Measurements from ENCODE around the gene ANO3. TPM values are rescaled to one million over a fixed set of nuclear protein-coding genes. Genes with fewer than 3 reads are reported as not detected.

Gene ANO3
- total RNA-seq = 1 to 10 TPM in 4 of 6 experiments, under 1 TPM in 2; 0.71 to 2.6 (median 1.4) TPM
- long read RNA-seq = 0 reads

GRCh38 chr11:26331911-26332571 is at the start of gene ANO3:
ANO3 (plus strand) TSS chr11:26332130; CDS start chr11:26332276, 146 bp downstream.
- Histone ChIP-seq H3K36me3 (no peaks in the 10 kb centered on the region), H3K9me3 (no peaks in the 10 kb centered on the region), H3K4me3 (no peak within 1 kb of the TSS), H3K27ac (no peak within 1 kb of the TSS), H3K4me1 (no peaks in the 10 kb centered on the region), H3K27me3 (no peaks in the 10 kb centered on the region)
- intact Hi-C loops (cut with DNase I) = no loop called here
- peak; percentile 27 to 36 (median 29) for TF ChIP-seq CTCF (IDR thresholded peaks at IDR 0.05)
- no peak for TF ChIP-seq POLR2A (IDR thresholded peaks at IDR 0.05)
- peak; percentile 55 to 69 (median 63) for DNase-seq
- ATAC-seq = peak; percentile 79 to 94 (median 89)
- 6% methylated on average over 28 of the region's 36 CpGs for WGBS (ENCODE audit: insufficient coverage, low coverage, low lambda C conversion rate, missing lambda C conversion rate)

- no peaks in the 10 kb centered on the region for H3K9me3 ChIP-seq
- no peaks in the 10 kb centered on the region for H3K4me1 ChIP-seq
- intact Hi-C loops (cut with DNase I) = no loop called here
- H3K36me3 ChIP-seq = no peaks in the 10 kb centered on the region
- DNase-seq (no peak), ATAC-seq (peak in 1 of 4 donors; percentile 14)
- no peaks in the 10 kb centered on the region for H3K27me3 ChIP-seq
- no peak overlapping the region for H3K27ac ChIP-seq
- TF ChIP-seq CTCF (IDR thresholded peaks at IDR 0.05) (no peak), POLR2A (IDR thresholded peaks at IDR 0.05) (no peak)
- no peak overlapping the region for H3K4me3 ChIP-seq
- 63% methylated on average over 5 of the region's 6 CpGs for WGBS (ENCODE audit: insufficient coverage, low coverage, low lambda C conversion rate, missing lambda C conversion rate)
Measured at GRCh38 chr11:26283852-26284408, 48.0 kb upstream of the ANO3 start.

GRCh38 chr11:26285608-26286007 is 46.3 kb upstream of the ANO3 start:
- no peak overlapping the region for H3K27ac ChIP-seq
- ATAC-seq (no peak), DNase-seq (no peak)
- H3K9me3 ChIP-seq = no peaks in the 10 kb centered on the region
- no peaks in the 10 kb centered on the region for H3K27me3 ChIP-seq
- intact Hi-C loops (cut with DNase I) = no loop called here
- no peaks in the 10 kb centered on the region for H3K36me3 ChIP-seq
- H3K4me1 ChIP-seq = no peaks in the 10 kb centered on the region
- 61% methylated on average over 3 of the region's 3 CpGs for WGBS (ENCODE audit: insufficient coverage, low coverage, low lambda C conversion rate, missing lambda C conversion rate)
- H3K4me3 ChIP-seq = no peak overlapping the region
- TF ChIP-seq POLR2A (IDR thresholded peaks at IDR 0.05) = no peak
- TF ChIP-seq CTCF (IDR thresholded peaks at IDR 0.05) = no peak

- ATAC-seq (peak; percentile 47 to 64 (median 58)), DNase-seq (no peak)
- Histone ChIP-seq H3K27me3 (no peaks in the 10 kb centered on the region), H3K27ac (no peak overlapping the region), H3K4me1 (no peaks in the 10 kb centered on the region), H3K36me3 (no peaks in the 10 kb centered on the region), H3K4me3 (no peak overlapping the region), H3K9me3 (no peaks in the 10 kb centered on the region)
- no peak for TF ChIP-seq POLR2A (IDR thresholded peaks at IDR 0.05)
- TF ChIP-seq CTCF (IDR thresholded peaks at IDR 0.05) = peak in 3 of 4 donors; percentile 26 to 44 (median 41)
- intact Hi-C loops (cut with DNase I) = no loop called here
- 16% methylated on average over 5 of the region's 5 CpGs for WGBS (ENCODE audit: insufficient coverage, low coverage, low lambda C conversion rate, missing lambda C conversion rate)
Measured at GRCh38 chr11:26286472-26287066, 45.4 kb upstream of the ANO3 start.

Measured in right lobe of liver (tissue), 6 donors.